ENCODE measurements around the gene MROH7.
"Not testable (repeated sequence)": the region's sequence is repeated elsewhere in the genome, so short reads cannot be mapped to it uniquely, and the experiment has no call there.

MROH7 gene

GRCh38 chr1:54610048-54610447 lies 31.5 kb upstream of the MROH7 start:
- peak; percentile 23 for DNase-seq (ENCODE audit: low read depth, low spot score)

- no peak for DNase-seq (ENCODE audit: low read depth, low spot score)
Observed at GRCh38 chr1:54610601-54611580, 30.7 kb upstream of the MROH7 start.

DNA sequence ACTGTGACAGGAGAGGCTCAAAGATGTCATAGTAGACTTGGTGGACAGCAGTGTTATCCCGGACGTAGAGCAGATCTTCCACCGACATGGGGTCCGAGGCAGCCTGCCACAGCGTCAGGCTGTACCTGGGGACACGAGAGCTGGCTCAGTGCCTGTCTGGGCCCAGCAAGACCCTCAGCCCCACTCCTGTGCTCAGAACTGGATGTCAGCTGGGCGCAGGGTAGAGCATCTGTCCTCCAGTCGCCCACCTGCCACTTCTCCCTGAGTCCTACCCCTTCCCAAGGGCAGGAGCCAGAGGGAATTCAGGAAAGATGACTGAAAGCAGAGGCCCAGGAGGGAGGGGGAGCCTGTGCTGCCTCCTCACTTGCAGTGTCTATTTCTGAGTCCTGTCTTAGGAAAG lies 30.0 kb upstream of the MROH7 start:
- DNase-seq (ENCODE audit: low read depth, low spot score), result no peak

GRCh38 chr1:54614024-54614423 lies 27.6 kb upstream of the MROH7 start:
- DNase-seq (ENCODE audit: low read depth, low spot score), result no peak

DNA sequence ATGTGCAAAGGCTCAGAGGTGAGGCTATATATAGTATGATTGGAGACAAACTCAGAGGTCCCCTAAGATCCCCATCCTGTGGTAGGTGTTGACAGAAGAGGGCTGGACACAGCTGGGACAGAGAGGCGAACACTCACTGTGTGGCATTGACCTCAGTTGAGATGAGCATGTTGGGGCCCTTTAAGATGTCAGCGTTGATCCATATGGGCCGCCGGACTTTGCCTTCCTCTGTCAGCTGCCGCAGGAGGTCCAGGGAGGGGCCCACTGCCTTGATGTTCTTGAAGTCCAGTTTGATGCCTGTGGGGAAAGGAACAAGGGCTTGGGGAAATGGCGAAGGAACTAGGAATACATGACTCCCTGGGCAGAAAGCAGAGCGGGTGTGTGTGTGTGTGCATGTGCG lies 27.0 kb upstream of the MROH7 start:
- DNase-seq (ENCODE audit: low read depth, low spot score), result no peak

GRCh38 chr1:54615531-54616279 lies 25.9 kb upstream of the MROH7 start:
- DNase-seq (ENCODE audit: low read depth, low spot score), result no peak

- DNase-seq (ENCODE audit: low read depth, low spot score), result no peak
Observed at GRCh38 chr1:54619749-54620148, 21.8 kb upstream of the MROH7 start.

- DNase-seq (ENCODE audit: low read depth, low spot score), result no peak
Observed at GRCh38 chr1:54623216-54624007, 18.2 kb upstream of the MROH7 start, which contains the start of gene FAM151A. FAM151A (minus strand) TSS chr1:54623525; CDS start chr1:54623395, 130 bp downstream.

DNA sequence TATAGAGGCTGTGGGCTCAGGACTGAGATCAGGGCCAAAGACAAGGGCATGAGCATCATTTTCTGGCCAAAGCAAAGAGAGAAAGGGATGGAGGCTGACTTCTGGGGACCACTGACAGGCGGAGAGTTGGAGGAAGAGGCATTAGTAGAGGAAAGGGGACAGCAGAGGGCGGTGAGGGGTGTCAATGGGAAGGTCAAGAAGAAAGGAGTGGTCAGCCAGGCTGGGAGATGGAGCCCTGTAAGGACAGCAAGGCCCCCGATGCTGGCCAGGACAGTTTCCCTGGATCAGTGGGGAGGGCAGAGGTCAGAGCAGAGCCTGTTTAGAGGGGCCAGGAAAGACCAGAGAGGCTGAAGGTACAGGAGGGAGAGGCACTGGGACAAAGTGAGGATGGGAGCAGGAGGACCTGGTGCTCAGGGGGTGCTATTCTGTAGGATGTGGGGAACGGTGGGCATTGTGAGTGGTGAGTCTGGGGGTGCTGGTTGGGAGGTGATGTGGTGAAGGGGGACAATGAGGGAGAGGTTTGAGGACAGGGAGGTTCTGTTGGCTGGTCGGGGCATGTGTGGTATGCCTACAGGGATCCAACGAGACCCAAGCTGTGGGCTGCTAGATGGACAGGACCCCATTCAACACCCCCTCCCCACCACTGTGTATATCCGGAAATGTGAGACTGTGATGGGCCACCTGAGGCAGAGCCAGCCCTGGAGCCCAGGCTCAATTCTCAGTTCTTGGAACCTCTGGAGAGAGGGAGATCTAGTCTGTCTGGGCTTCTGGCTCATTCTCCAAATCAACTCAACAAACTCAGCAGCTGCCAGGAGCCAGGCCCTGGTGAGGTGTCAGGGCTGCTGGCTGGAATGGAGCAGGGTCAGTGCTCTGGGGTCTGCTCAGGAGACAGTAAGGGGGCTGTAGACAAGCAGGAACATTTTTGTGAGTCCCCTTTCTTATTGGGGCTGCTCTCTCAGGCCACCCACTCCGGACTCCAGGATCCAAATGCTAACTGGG lies 16.8 kb upstream of the MROH7 start:
- DNase-seq (ENCODE audit: low read depth, low spot score), result no peak

DNA sequence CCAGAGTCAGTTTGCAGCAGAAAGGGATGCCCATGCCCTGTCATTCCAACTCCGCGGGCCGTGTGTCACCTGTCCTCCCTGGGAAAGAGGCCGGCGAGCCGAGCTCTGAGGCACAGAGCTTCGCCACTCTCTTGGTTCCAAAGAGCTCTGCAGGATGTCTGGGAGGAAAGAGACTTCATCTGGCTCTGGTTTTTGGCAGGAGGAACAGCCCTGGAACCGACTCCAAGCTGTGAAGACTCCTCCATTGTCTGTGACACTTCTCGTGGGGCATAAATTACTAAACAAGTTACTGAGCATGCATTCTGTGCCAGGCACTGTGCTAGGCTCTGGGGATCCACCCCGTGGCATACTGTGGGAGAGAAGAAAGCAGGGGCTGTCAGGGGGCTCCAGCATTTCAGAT lies 14.4 kb upstream of the MROH7 start:
- no peak for DNase-seq (ENCODE audit: low read depth, low spot score)

DNA sequence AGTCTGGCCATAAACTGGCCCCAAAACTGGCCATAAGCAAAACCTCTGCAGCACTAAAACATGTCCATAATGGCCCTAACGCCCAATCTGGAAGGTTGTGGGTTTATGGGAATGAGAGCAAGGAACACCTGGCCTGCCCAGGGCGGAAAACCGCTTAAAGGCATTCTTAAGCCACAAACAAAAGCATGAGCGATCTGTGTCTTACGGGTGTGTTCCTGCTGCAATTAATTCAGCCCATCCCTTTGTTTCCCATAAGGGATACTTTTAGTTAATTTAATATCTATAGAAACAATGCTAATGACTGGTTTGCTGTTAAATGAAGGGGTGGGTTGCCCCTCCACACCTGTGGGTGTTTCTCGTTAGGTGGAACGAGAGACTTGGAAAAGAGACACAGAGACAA lies 5.8 kb upstream of the MROH7 start:
- DNase-seq (ENCODE audit: low read depth, low spot score), result not testable (repeated sequence)

DNA sequence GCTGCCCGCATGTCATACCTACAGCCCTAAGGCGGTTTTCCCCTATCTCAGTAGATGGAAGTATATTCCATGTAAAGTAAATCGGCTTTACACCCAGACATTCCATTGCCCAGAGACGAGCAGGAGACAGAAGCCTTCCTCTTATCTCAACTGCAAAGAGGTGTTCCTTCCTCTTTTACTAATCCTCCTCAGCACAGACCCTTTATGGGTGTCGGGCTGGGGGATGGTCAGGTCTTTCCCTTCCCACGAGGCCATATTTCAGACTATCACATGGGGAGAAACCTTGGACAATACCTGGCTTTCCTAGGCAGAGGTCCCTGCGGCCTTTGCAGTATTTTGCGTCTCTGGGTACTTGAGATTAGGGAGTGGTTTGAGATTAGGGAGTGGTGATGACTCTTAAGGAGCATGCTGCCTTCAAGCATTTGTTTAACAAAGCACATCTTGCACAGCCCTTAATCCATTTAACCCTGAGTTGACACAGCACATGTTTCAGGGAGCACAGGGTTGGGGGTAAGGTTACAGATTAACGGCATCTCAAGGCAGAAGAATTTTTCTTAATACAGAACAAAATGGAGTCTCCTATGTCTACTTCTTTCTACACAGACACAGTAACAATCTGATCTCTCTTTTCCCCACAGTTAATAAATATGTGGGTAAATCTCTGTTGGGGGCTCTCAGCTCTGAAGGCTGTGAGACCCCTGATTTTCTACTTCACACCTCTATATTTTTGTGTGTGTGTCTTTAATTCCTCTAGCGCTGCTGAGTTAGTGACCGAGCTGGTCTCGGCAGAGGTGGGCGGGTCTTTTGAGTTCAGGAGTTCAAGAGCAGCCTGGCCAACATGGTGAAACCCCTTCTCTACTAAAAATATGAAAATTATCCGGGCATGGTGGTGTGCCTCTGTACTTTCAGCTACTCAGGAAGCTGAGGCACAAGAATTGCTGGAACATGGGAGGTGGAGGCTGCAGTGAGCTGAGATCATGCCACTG lies 4.8 kb upstream of the MROH7 start:
- DNase-seq (ENCODE audit: low read depth, low spot score), result not testable (repeated sequence)

- DNase-seq (ENCODE audit: low read depth, low spot score), result no peak
Observed at GRCh38 chr1:54640361-54640760, 1.2 kb upstream of the MROH7 start.

DNA sequence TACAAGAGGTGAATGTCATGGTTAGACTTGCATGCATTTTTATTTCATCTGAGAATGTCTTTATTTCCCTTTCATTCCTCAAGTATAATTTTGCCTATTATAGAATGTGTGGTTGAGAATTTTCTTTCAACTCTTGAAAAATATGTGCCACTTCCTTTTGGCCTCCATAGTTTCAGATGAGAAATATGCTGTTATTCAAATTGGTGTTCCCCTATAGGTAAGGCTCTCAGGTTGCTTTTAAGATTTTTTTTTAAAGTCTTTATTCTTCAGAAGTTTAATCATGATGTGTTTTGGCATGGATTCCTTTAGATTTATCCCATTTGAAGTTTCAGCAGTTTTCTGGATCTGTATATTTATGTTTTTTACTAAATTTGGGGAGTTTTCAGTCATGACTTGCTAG lies 2.1 kb downstream of the MROH7 start:
- no peak for DNase-seq (ENCODE audit: low read depth, low spot score)

GRCh38 chr1:54645806-54646676 lies 4.5 kb downstream of the MROH7 start:
- DNase-seq (ENCODE audit: low read depth, low spot score), result no peak

GRCh38 chr1:54649130-54649898 lies 7.7 kb downstream of the MROH7 start:
- no peak for DNase-seq (ENCODE audit: low read depth, low spot score)

DNA sequence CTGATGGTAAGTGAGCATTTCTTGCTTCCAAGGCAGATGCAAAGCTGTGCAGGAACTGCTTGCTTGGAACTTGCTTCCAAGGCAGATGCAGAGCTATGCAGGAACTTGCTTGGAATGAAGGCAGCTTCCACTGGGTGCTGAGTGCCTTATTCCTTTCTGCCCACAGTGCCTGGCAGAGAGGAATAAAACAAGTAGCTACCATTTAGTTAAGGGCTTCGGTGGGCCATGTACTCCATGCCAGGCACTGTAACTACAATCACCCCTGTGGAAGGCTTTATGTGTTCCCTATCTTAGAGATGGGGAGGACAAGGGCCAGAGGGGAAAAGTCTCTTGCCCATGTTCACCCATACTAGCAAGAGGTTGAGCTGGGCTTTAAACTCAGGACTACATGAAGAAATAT lies 8.3 kb downstream of the MROH7 start:
- no peak for DNase-seq (ENCODE audit: low read depth, low spot score)

DNA sequence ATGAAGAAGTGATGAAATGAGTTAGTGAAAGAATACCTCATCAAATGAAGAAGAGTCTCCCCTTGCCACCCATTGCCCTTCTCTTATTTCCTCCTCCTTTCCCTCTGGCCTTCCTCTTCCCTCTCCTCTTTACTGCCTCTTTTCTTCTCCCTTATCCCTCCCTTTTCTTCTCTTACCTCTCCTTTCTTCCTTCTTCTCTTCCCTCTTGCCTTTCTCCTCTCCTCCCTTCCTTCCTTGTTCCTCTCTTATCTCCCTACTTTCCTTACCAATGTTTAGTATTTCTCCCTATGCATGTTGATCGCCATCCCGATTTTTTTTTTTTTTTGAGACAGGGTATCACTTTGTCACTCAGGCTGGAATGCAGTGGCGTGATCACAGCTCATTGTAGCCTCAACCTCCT lies 8.8 kb downstream of the MROH7 start:
- DNase-seq (ENCODE audit: low read depth, low spot score), result no peak
